ENCODE results near the gene ERV3-1. TPM values are rescaled to one million over a fixed set of nuclear protein-coding genes. Genes with fewer than 3 reads are reported as not detected.

ERV3-1 gene
- polyA plus RNA-seq, 1 donor from 2014 or later = 48.5 TPM

DNA sequence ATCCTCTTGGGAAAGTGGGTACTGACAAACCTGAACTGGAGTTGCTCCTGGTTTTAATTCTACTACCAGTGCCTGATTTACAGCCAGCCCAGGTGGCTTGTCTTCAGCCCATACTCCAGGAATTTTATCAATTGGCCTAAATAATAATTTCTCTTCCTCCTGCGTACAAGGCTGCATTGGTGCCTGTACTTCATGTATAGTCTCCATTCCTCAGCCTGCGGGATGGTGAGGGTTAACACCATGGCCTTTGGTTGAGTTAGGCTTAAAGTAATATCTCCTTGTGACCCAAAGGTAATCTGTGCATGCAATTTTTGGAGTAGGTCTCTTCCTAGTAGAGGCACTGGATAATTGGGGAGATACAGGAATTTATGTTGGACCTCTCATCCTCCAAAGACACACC lies 10.2 kb downstream of the ERV3-1 start:
- Histone ChIP-seq H3K27ac (ENCODE audit: low read length) (no peak overlapping the region), H3K27me3 (ENCODE audit: insufficient read depth, low read depth, low read length) (no peaks in the 10 kb centered on the region), H3K9ac (ENCODE audit: low read length) (no peak overlapping the region), H3K4me3 (ENCODE audit: low read length) (no peak overlapping the region), H3K79me2 (replicated peaks; ENCODE audit: insufficient read depth, low read length) (peaks cover 16% of the 10 kb centered on the region), H4K20me1 (ENCODE audit: insufficient read depth) (no peaks in the 10 kb centered on the region), H3F3A (ENCODE audit: insufficient read depth, low read length, poor library complexity, severe bottlenecking) (no peaks in the 10 kb centered on the region), H2AFZ (ENCODE audit: low read depth, low read length) (no peak overlapping the region), H3K9me2 (ENCODE audit: insufficient read depth, low read length) (no peaks in the 10 kb centered on the region), H3K9me3 (ENCODE audit: low read length) (peaks cover 62% of the 10 kb centered on the region), H3K36me3 (ENCODE audit: insufficient read depth, low read length) (peaks cover 31% of the 10 kb centered on the region), H3K4me2 (ENCODE audit: low read length) (no peak overlapping the region)
- TF ChIP-seq, protein P1, sequence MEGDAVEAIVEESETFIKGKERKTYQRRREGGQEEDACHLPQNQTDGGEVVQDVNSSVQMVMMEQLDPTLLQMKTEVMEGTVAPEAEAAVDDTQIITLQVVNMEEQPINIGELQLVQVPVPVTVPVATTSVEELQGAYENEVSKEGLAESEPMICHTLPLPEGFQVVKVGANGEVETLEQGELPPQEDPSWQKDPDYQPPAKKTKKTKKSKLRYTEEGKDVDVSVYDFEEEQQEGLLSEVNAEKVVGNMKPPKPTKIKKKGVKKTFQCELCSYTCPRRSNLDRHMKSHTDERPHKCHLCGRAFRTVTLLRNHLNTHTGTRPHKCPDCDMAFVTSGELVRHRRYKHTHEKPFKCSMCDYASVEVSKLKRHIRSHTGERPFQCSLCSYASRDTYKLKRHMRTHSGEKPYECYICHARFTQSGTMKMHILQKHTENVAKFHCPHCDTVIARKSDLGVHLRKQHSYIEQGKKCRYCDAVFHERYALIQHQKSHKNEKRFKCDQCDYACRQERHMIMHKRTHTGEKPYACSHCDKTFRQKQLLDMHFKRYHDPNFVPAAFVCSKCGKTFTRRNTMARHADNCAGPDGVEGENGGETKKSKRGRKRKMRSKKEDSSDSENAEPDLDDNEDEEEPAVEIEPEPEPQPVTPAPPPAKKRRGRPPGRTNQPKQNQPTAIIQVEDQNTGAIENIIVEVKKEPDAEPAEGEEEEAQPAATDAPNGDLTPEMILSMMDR (IDR thresholded peaks at IDR 0.05; ENCODE audit: poor library complexity, severe bottlenecking) = no peak
- TF ChIP-seq REST (IDR thresholded peaks at IDR 0.05; ENCODE audit: borderline replicate concordance) (no peak), SMC3 (conservative IDR thresholded peaks at IDR 0.05; ENCODE audit: poor library complexity) (no peak), TAF1 (IDR thresholded peaks at IDR 0.05; ENCODE audit: low read depth) (no peak), EZH2 (IDR thresholded peaks at IDR 0.05; ENCODE audit: borderline replicate concordance, insufficient read depth, low read length, poor library complexity, severe bottlenecking) (no peak), EP300 (conservative IDR thresholded peaks at IDR 0.05; ENCODE audit: poor library complexity, severe bottlenecking) (no peak)

- Histone ChIP-seq H3K4me3 (ENCODE audit: low read length) (no peak overlapping the region), H3K9me3 (ENCODE audit: low read length) (peaks cover 55% of the 10 kb centered on the region), H3K27me3 (ENCODE audit: insufficient read depth, low read depth, low read length) (no peaks in the 10 kb centered on the region), H3K27ac (ENCODE audit: low read length) (no peak overlapping the region), H3K9ac (ENCODE audit: low read length) (no peak overlapping the region), H4K20me1 (ENCODE audit: insufficient read depth) (no peaks in the 10 kb centered on the region), H3F3A (ENCODE audit: insufficient read depth, low read length, poor library complexity, severe bottlenecking) (no peaks in the 10 kb centered on the region), H3K4me2 (ENCODE audit: low read length) (no peak overlapping the region), H3K79me2 (replicated peaks; ENCODE audit: insufficient read depth, low read length) (peaks cover 4% of the 10 kb centered on the region), H3K36me3 (ENCODE audit: insufficient read depth, low read length) (peaks cover 29% of the 10 kb centered on the region), H2AFZ (ENCODE audit: low read depth, low read length) (no peak overlapping the region), H3K9me2 (ENCODE audit: insufficient read depth, low read length) (no peaks in the 10 kb centered on the region)
- TF ChIP-seq RAD21 (conservative IDR thresholded peaks at IDR 0.05) = no peak
- no peak for TF ChIP-seq EP300 (conservative IDR thresholded peaks at IDR 0.05; ENCODE audit: poor library complexity, severe bottlenecking)
- TF ChIP-seq SMC3 (conservative IDR thresholded peaks at IDR 0.05; ENCODE audit: poor library complexity) = no peak
- TF ChIP-seq MXI1 (conservative IDR thresholded peaks at IDR 0.05; ENCODE audit: poor library complexity, severe bottlenecking) = no peak
- TF ChIP-seq POLR2AphosphoS5 (IDR thresholded peaks at IDR 0.05) = no peak
- no peak for TF ChIP-seq EZH2 (IDR thresholded peaks at IDR 0.05; ENCODE audit: borderline replicate concordance, insufficient read depth, low read length, poor library complexity, severe bottlenecking)
- TF ChIP-seq TAF1 (IDR thresholded peaks at IDR 0.05; ENCODE audit: low read depth) = no peak
- TF ChIP-seq REST (IDR thresholded peaks at IDR 0.05; ENCODE audit: borderline replicate concordance) = no peak
- TF ChIP-seq, protein P1 (IDR thresholded peaks at IDR 0.05; ENCODE audit: poor library complexity, severe bottlenecking) = no peak
These were observed 12.6 kb downstream of the ERV3-1 start for GRCh38 chr7:64993901-64994300.
